Measurements from ENCODE around the gene MFAP3.

Gene MFAP3

DNA sequence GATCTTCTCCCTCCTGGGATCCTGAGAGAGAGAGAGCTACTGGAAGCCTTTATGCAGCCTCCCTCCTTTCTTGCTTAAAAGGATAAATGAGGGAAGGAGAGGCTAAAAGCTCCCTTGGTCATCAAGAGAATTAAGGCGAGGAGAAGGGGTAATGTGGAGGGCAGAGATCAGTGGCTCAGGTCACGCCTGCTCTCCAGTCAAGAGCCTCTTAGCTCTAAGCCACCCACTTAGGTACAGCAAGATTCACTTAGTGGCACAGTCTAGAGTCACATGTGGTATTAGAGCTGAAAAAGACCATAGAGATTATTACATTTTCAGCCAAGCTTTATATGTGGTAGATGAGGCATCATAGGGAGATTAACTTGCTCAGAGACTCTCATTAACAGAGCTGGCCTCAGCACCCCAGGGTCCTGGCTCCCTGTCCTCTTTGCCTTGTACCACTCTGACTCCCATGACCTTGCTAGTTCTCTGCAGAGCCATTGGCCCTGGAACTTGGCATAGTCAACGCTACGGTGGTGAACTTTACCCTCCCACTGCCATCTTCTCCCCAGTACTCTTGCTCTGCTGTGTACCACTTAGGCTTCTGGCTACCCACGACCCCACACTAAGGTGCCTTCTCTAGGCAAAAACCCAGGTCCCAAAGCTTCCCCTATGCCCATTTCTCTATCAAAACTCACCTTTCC lies 37.6 kb downstream of the MFAP3 start:
- H3K4me1 ChIP-seq: peaks cover 8 to 42% (median 30%) of the 10 kb centered on the region in 10 experiments; a peak in 19 of 20 replicates
- peak overlapping the region in 6 of 11 experiments; percentile 30 to 64 (median 55); a peak in 10 of 22 replicates for H3K4me2 ChIP-seq
- H3K36me3 ChIP-seq: no peaks in the 10 kb centered on the region
- no peak for TF ChIP-seq Cebpa-rat (IDR thresholded peaks at IDR 0.05)
- no peaks in the 10 kb centered on the region for H3K27me3 ChIP-seq
- H4K20me1 ChIP-seq: no peaks in the 10 kb centered on the region
- H3K4me3 ChIP-seq: no peak overlapping the region
- H3K27ac ChIP-seq: peak overlapping the region in 5 of 11 experiments; percentile 39 to 55 (median 43); a peak in 8 of 22 replicates
- no peak overlapping the region for H3K9ac ChIP-seq
- H3K9me3 ChIP-seq (replicated peaks in 1 of 11): no peaks in the 10 kb centered on the region

DNA sequence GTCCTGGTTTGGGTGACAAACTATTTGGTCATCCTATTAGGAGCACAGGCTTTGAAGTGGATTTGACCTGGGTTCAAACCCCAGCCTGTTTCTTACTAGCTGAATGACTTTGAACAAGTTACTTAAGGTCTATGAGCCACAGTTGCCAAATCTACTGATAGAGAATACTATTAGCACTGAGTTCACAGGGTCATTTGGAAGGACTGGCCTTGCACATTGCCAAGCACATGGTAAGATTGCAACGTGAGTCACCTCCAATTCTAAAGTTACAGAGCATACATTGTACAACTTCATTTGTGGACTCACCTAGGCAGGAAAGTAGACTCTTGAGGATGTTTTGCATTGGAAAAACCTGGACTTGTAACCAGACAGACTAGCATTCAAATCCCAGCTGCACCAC lies 38.9 kb downstream of the MFAP3 start:
- no peaks in the 10 kb centered on the region for H3K9me3 ChIP-seq (replicated peaks in 1 of 11)
- H4K20me1 ChIP-seq: no peaks in the 10 kb centered on the region
- no peaks in the 10 kb centered on the region for H3K27me3 ChIP-seq
- H3K4me1 ChIP-seq: peaks cover 8 to 39% (median 30%) of the 10 kb centered on the region in 10 experiments; a peak in 19 of 20 replicates
- no peak overlapping the region for H3K9ac ChIP-seq
- no peak overlapping the region for H3K4me3 ChIP-seq
- H3K4me2 ChIP-seq: peak overlapping the region; percentile 25 to 70 (median 43); a peak in 17 of 22 replicates
- TF ChIP-seq Cebpa-rat (IDR thresholded peaks at IDR 0.05): no peak
- H3K27ac ChIP-seq: no peak overlapping the region
- H3K36me3 ChIP-seq: no peaks in the 10 kb centered on the region

DNA sequence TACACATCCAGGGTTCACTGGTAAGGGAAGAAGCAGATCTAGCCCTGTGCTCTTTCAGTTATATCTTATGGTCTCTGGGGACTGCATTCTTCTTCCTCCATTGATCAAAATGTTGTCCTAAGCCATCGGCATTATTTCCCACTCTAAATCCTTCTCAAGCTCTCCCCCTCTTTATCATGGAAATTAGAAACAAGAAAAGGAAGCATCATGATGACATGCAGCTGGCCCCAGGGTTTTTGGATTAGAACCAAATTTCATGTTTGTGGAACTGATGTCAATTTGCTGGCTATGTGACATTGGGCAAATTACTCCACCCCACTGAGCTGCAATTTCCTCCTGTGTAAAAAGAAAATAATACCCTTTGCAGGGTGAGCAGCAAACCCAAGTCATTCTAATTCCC lies 39.5 kb downstream of the MFAP3 start:
- Histone ChIP-seq H3K4me3 (no peak overlapping the region), H3K9me3 (replicated peaks in 1 of 11) (no peaks in the 10 kb centered on the region), H4K20me1 (no peaks in the 10 kb centered on the region), H3K27me3 (no peaks in the 10 kb centered on the region), H3K4me2 (peak overlapping the region; percentile 25 to 70 (median 43); a peak in 20 of 22 replicates), H3K9ac (no peak overlapping the region), H3K4me1 (peaks cover 8 to 39% (median 30%) of the 10 kb centered on the region in 10 experiments; a peak in 19 of 20 replicates), H3K36me3 (no peaks in the 10 kb centered on the region), H3K27ac (no peak overlapping the region)
- no peak for TF ChIP-seq Cebpa-rat (IDR thresholded peaks at IDR 0.05)

DNA sequence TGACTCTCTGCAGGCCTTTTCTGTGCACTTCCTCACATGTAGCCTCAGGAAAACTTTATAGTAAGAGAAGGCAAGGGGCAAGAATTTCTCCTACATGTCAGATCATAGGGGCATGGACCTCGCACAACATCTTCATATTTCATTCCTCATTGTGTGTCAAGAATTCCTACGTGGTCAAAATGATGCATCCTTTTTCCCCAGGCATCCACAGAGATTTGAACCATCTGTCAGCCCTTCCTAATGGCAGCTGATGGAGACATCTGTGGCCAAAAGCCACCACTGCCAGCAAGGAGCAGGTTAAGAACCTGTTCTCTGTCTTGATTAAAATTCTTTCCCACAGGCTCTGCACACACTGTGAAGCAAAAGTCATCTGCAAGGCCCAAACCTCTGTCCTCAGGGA lies 42.5 kb downstream of the MFAP3 start:
- Histone ChIP-seq H3K4me2 (no peak overlapping the region), H3K4me1 (peaks cover 8 to 20% (median 13%) of the 10 kb centered on the region in 10 experiments; a peak in 18 of 20 replicates), H4K20me1 (no peaks in the 10 kb centered on the region), H3K27me3 (no peaks in the 10 kb centered on the region), H3K36me3 (no peaks in the 10 kb centered on the region), H3K9me3 (replicated peaks in 1 of 11) (no peaks in the 10 kb centered on the region), H3K9ac (no peak overlapping the region), H3K4me3 (no peak overlapping the region), H3K27ac (no peak overlapping the region)
- TF ChIP-seq Cebpa-rat (IDR thresholded peaks at IDR 0.05): no peak

DNA sequence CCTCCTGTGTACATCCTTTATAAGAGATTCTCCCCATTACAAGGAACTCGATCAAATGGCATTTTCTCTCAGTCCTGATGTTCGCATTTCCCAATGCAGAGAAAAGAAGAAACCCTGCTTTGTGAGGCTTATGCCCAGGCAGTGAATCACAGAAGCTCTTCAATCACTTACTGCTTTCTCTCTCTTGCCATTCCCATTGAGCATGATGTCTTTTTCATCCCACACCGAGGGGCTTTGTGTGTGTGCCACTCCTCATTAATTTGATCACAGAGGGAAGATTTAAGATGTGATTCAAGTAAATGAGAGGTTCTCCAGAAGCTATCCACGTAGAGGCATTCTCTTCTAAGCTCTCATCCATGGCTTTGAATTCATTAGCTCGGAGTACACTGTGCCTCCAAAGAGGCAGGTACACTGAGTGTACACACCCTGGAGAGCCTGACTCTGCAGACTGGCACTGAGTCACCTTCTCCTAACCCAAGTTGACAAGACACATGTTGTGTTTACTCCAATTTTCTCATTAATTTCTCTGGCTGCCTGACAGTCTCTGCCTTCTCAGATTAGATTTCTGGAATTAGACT lies 45.4 kb downstream of the MFAP3 start:
- no peaks in the 10 kb centered on the region for H3K4me1 ChIP-seq
- no peak overlapping the region for H3K27ac ChIP-seq
- H4K20me1 ChIP-seq: no peaks in the 10 kb centered on the region
- peaks cover 0 to 4% (median 0%) of the 10 kb centered on the region in 11 experiments; a peak in 1 of 22 replicates for H3K9me3 ChIP-seq (replicated peaks in 1 of 11)
- TF ChIP-seq Cebpa-rat (IDR thresholded peaks at IDR 0.05): no peak
- H3K9ac ChIP-seq: no peak overlapping the region
- H3K4me2 ChIP-seq: no peak overlapping the region
- H3K27me3 ChIP-seq: no peaks in the 10 kb centered on the region
- H3K36me3 ChIP-seq: no peaks in the 10 kb centered on the region
- no peak overlapping the region for H3K4me3 ChIP-seq

DNA sequence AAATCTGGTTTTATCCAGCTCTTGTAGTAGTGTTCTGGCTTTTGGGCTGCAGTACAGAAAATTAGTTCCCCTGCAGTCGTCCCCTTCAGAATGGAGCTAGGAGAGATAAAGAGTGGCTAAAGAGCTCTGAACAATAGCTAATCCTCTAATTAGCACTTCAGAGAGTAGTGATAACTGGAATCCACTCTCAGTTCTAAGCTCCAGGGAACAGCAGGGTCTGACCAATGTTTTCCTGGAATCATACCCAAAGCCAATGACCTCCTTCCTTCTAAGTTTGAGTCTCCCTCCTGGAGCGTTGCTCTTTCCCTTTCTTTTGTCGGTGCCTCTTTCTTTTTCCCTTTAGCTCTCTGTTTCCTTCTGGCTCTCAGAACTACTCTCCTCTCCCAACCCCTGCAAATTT lies 47.4 kb downstream of the MFAP3 start:
- Histone ChIP-seq H3K9me3 (replicated peaks in 1 of 11) (peaks cover 0 to 4% (median 0%) of the 10 kb centered on the region in 11 experiments; a peak in 1 of 22 replicates), H3K9ac (no peak overlapping the region), H3K27me3 (no peaks in the 10 kb centered on the region), H3K4me3 (no peak overlapping the region), H4K20me1 (no peaks in the 10 kb centered on the region), H3K4me1 (peaks cover under 1 to 4% (median 2%) of the 10 kb centered on the region in 10 experiments; a peak in 15 of 20 replicates), H3K4me2 (no peak overlapping the region), H3K36me3 (no peaks in the 10 kb centered on the region), H3K27ac (no peak overlapping the region)
- no peak for TF ChIP-seq Cebpa-rat (IDR thresholded peaks at IDR 0.05)

DNA sequence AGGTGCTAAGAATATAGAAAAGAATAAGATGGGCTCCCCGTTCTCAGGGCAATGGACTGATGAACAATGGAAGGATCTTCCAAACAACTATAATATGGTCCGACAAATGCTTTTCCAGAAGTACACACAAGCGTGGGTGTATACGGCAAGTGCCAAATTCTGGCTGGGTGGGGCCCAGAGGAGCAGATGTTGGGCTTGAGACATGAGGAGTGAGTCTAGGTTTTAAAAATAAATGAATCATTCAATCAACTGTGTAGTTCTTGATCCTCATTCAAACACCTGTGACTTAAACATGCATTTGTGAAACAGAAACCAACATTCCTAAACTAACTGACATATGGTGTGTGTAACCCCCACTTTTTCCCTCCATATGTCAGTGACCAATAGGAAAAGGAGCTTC lies 47.9 kb downstream of the MFAP3 start:
- Histone ChIP-seq H3K27ac (no peak overlapping the region), H4K20me1 (no peaks in the 10 kb centered on the region), H3K4me1 (peaks cover 6 to 9% (median 7%) of the 10 kb centered on the region in 10 experiments), H3K4me3 (no peak overlapping the region), H3K9ac (no peak overlapping the region), H3K27me3 (no peaks in the 10 kb centered on the region), H3K4me2 (no peak overlapping the region), H3K36me3 (no peaks in the 10 kb centered on the region), H3K9me3 (replicated peaks in 1 of 11) (peaks cover 0 to 4% (median 0%) of the 10 kb centered on the region in 11 experiments; a peak in 1 of 22 replicates)
- TF ChIP-seq Cebpa-rat (IDR thresholded peaks at IDR 0.05): no peak

DNA sequence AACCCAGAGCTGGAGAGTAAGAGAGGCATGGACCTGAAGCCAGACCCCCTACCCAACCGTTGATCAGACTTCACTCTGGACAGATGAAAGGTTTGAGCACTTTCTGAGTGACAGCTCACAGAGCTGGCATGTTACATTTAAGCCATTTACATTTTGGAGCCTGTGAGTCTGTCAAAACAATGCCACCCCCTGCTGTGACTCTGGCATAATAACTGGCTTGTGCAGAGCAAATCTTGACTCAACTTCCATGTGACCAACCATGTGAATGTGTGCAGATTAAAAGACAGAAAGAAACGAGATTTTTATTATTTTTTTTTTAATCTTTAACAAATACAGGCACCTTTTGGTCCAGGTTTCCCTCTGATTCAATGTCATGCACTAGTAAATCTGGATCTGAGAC lies 48.5 kb downstream of the MFAP3 start:
- Histone ChIP-seq H3K4me2 (no peak overlapping the region), H3K4me3 (no peak overlapping the region), H4K20me1 (no peaks in the 10 kb centered on the region), H3K36me3 (no peaks in the 10 kb centered on the region), H3K9ac (no peak overlapping the region), H3K9me3 (replicated peaks in 1 of 11) (peaks cover 0 to 4% (median 0%) of the 10 kb centered on the region in 11 experiments; a peak in 1 of 22 replicates), H3K27ac (no peak overlapping the region), H3K27me3 (no peaks in the 10 kb centered on the region), H3K4me1 (peaks cover 9 to 15% (median 13%) of the 10 kb centered on the region in 10 experiments)
- TF ChIP-seq Cebpa-rat (IDR thresholded peaks at IDR 0.05): no peak

DNA sequence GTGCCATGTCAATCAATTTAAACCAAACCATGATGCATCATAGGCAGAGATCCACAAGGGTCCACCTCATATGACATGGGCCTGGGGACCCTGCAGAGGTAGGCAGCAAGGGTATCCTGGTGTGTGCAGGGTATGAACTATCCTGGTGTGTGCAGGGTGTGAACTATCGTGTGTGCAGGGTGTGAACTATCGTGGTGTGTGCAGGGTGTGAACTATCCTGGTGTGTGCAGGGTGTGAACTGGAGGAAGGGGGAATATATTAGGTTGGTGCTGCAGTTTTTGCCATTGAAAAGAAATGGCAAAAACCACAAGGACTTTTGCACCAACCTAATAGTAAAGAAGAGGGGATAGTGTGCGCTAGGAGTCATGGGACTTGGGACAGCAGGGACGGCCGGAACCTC lies 50.0 kb downstream of the MFAP3 start:
- Histone ChIP-seq H3K27me3 (no peaks in the 10 kb centered on the region), H3K4me1 (peaks cover 9 to 27% (median 21%) of the 10 kb centered on the region in 10 experiments), H3K4me2 (no peak overlapping the region), H4K20me1 (no peaks in the 10 kb centered on the region), H3K27ac (no peak overlapping the region), H3K4me3 (no peak overlapping the region), H3K36me3 (no peaks in the 10 kb centered on the region), H3K9ac (no peak overlapping the region), H3K9me3 (replicated peaks in 1 of 11) (peaks cover 0 to 4% (median 0%) of the 10 kb centered on the region in 11 experiments; a peak in 1 of 22 replicates)
- no peak for TF ChIP-seq Cebpa-rat (IDR thresholded peaks at IDR 0.05)
